Activated CD8-positive, alpha-beta memory T cell treated with anti-CD3 and anti-CD28 coated beads for 1 hour (primary cell): ENCODE data around the gene ASCC3.
A peak's percentile ranks its signal among the peaks of the same experiment; 100 is the strongest.
"Not testable (repeated sequence)": the region's sequence is repeated elsewhere in the genome, so short reads cannot be mapped to it uniquely, and the experiment has no call there.

Experiments
- DNase-seq, 2 donors: peaks; one replicate each; pipeline ENCODE4 v3.0.0-alpha.2; 2020; ENCODE audit warnings: low read depth in 1 of 2; ENCODE audit errors: extremely low read depth in 1 of 2

Gene ASCC3

GRCh38 chr6:100880853-100881706, at the start of gene ASCC3:
Gene ASCC3 (minus strand): TSS chr6:100881329. CDS start chr6:100867997, 13,332 bp downstream.
- DNase-seq, result peak; percentile 69 to 85

- DNase-seq, result no peak
These were observed 44.6 kb upstream of the ASCC3 start for GRCh38 chr6:100925749-100926148.

GRCh38 chr6:100924534-100925227, 43.6 kb upstream of the ASCC3 start:
- DNase-seq, result no peak

GRCh38 chr6:100923481-100924165, 42.5 kb upstream of the ASCC3 start:
- no peak for DNase-seq

GRCh38 chr6:100920028-100920605, 39.0 kb upstream of the ASCC3 start:
- no peak for DNase-seq

- no peak for DNase-seq
These were observed 37.0 kb upstream of the ASCC3 start for GRCh38 chr6:100918152-100918551.

GRCh38 chr6:100915876-100916275, 34.7 kb upstream of the ASCC3 start:
- no peak for DNase-seq

GRCh38 chr6:100913400-100914276, 32.5 kb upstream of the ASCC3 start:
- DNase-seq, result no peak

- no peak for DNase-seq
These were observed 25.2 kb upstream of the ASCC3 start for GRCh38 chr6:100906325-100906724.

GRCh38 chr6:100905067-100905466, 23.9 kb upstream of the ASCC3 start:
- no peak for DNase-seq

- no peak for DNase-seq
These were observed 23.2 kb upstream of the ASCC3 start for GRCh38 chr6:100904316-100904715.

GRCh38 chr6:100901582-100901981, 20.5 kb upstream of the ASCC3 start:
- DNase-seq, result no peak

- no peak for DNase-seq
These were observed 18.1 kb upstream of the ASCC3 start for GRCh38 chr6:100899202-100899601.

GRCh38 chr6:100897671-100898070, 16.5 kb upstream of the ASCC3 start:
- no peak for DNase-seq

- DNase-seq, result no peak
These were observed 12.6 kb upstream of the ASCC3 start for GRCh38 chr6:100893743-100894142.

GRCh38 chr6:100892693-100893092, 11.6 kb upstream of the ASCC3 start:
- no peak for DNase-seq

- DNase-seq, result no peak
These were observed 11.0 kb upstream of the ASCC3 start for GRCh38 chr6:100892116-100892515.

GRCh38 chr6:100891079-100891478, 9.9 kb upstream of the ASCC3 start:
- no peak for DNase-seq

- DNase-seq, result not testable (repeated sequence)
These were observed 9.5 kb upstream of the ASCC3 start for GRCh38 chr6:100890646-100891045.

- DNase-seq, result no peak
These were observed 8.2 kb upstream of the ASCC3 start for GRCh38 chr6:100889351-100889750.
